Measurements from ENCODE around the gene CHCHD3.

DNA sequence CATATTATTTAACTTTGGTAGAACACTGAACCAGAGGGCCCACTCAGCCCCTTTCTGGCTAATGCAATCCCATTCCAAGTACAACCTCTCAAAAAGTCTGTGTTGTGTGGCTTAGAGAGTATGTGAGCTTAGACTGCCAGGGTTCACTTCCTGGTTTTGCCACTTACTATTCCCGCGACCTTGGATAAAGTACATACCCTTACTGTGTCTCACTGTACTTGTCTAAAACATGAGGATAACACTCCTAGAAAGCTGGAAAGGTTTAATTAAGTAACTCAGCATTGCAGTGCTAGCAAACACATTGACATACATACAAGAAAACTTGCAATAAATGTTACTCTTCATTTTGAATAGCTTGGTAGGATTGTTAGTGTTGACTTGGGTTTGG, 215.8 kb downstream of the CHCHD3 start:
- no peak for TF ChIP-seq POLR2A (IDR thresholded peaks at IDR 0.05)
- TF ChIP-seq, protein P1, sequence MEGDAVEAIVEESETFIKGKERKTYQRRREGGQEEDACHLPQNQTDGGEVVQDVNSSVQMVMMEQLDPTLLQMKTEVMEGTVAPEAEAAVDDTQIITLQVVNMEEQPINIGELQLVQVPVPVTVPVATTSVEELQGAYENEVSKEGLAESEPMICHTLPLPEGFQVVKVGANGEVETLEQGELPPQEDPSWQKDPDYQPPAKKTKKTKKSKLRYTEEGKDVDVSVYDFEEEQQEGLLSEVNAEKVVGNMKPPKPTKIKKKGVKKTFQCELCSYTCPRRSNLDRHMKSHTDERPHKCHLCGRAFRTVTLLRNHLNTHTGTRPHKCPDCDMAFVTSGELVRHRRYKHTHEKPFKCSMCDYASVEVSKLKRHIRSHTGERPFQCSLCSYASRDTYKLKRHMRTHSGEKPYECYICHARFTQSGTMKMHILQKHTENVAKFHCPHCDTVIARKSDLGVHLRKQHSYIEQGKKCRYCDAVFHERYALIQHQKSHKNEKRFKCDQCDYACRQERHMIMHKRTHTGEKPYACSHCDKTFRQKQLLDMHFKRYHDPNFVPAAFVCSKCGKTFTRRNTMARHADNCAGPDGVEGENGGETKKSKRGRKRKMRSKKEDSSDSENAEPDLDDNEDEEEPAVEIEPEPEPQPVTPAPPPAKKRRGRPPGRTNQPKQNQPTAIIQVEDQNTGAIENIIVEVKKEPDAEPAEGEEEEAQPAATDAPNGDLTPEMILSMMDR (IDR thresholded peaks at IDR 0.05): no peak
- no peak for TF ChIP-seq EP300 (IDR thresholded peaks at IDR 0.05)

All from tibial nerve (tissue), 4 donors.